Uterus (tissue), 2 donors: ENCODE data around the gene CCL20.

Source experiments
- POLR2A ChIP-seq, 2 donors: fragments of 450-650 bp; IDR thresholded peaks; one replicate each; pipeline ENCODE4 v1.6.1; 2016; ENCODE audit warnings: antibody characterized with exemption in 2 of 2, mild to moderate bottlenecking in 1 of 2, moderate library complexity in 1 of 2
- TF ChIP-seq, protein P1 (sequence below), 4 experiments: fragments of 200-600 bp in 2 of 4; fragments of 450-650 bp in 2 of 4; sonication (generic) in 2 of 4; IDR thresholded peaks; one replicate each; pipeline ENCODE4 v1.5.1; 2016 to 2019; ENCODE audit warnings: antibody characterized with exemption in 4 of 4, mild to moderate bottlenecking in 2 of 4, moderate library complexity in 1 of 4

DNA sequence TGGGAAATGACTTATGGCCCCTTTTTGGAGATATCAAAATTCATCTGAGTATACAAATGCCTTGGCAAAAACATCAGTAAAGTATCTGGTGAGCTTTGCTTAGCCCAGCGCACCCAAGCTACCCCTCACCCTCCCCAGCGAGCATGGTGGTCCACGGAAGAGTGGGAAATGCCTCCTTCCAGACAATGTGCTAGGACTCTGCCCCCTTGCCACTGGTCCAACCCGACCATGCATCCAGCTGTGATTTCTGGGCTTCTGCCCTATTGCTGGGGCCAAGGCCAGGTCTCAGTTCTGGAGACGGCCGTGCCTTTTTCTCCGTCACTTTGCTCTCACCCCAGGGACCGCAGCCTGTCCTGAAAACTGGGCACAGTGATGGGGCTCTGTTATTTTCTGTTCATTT lies 31.8 kb upstream of the CCL20 start:
- TF ChIP-seq, protein P1, sequence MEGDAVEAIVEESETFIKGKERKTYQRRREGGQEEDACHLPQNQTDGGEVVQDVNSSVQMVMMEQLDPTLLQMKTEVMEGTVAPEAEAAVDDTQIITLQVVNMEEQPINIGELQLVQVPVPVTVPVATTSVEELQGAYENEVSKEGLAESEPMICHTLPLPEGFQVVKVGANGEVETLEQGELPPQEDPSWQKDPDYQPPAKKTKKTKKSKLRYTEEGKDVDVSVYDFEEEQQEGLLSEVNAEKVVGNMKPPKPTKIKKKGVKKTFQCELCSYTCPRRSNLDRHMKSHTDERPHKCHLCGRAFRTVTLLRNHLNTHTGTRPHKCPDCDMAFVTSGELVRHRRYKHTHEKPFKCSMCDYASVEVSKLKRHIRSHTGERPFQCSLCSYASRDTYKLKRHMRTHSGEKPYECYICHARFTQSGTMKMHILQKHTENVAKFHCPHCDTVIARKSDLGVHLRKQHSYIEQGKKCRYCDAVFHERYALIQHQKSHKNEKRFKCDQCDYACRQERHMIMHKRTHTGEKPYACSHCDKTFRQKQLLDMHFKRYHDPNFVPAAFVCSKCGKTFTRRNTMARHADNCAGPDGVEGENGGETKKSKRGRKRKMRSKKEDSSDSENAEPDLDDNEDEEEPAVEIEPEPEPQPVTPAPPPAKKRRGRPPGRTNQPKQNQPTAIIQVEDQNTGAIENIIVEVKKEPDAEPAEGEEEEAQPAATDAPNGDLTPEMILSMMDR (IDR thresholded peaks at IDR 0.05): no peak
- no peak for TF ChIP-seq POLR2A (IDR thresholded peaks at IDR 0.05)
